Measurements from ENCODE around the gene RAB31.

GRCh38 chr18:9742524-9743131, 34.5 kb downstream of the RAB31 start:
- TF ChIP-seq, protein P1, sequence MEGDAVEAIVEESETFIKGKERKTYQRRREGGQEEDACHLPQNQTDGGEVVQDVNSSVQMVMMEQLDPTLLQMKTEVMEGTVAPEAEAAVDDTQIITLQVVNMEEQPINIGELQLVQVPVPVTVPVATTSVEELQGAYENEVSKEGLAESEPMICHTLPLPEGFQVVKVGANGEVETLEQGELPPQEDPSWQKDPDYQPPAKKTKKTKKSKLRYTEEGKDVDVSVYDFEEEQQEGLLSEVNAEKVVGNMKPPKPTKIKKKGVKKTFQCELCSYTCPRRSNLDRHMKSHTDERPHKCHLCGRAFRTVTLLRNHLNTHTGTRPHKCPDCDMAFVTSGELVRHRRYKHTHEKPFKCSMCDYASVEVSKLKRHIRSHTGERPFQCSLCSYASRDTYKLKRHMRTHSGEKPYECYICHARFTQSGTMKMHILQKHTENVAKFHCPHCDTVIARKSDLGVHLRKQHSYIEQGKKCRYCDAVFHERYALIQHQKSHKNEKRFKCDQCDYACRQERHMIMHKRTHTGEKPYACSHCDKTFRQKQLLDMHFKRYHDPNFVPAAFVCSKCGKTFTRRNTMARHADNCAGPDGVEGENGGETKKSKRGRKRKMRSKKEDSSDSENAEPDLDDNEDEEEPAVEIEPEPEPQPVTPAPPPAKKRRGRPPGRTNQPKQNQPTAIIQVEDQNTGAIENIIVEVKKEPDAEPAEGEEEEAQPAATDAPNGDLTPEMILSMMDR (IDR thresholded peaks at IDR 0.05; ENCODE audit: poor library complexity, severe bottlenecking), result no peak
- TF ChIP-seq POLR2AphosphoS5 (IDR thresholded peaks at IDR 0.05) (no peak), EZH2 (IDR thresholded peaks at IDR 0.05; ENCODE audit: borderline replicate concordance, insufficient read depth, low read length, poor library complexity, severe bottlenecking) (no peak), TAF1 (IDR thresholded peaks at IDR 0.05; ENCODE audit: low read depth) (no peak), EP300 (conservative IDR thresholded peaks at IDR 0.05; ENCODE audit: poor library complexity, severe bottlenecking) (no peak)

Measured in neural cell (in vitro differentiated cells).